ENCODE results near the gene GRAMD1B. TPM values are rescaled to one million over a fixed set of nuclear protein-coding genes. Genes with fewer than 3 reads are reported as not detected.

Gene GRAMD1B
- total RNA-seq, 1 donor from 2014 or later: 2.0 TPM

GRCh38 chr11:123588117-123588863, 158.2 kb downstream of the GRAMD1B start:
- peak; percentile 10 for DNase-seq (ENCODE audit: low read depth)

GRCh38 chr11:123588864-123589262, 158.8 kb downstream of the GRAMD1B start:
- DNase-seq (ENCODE audit: low read depth): no peak

- peak; percentile 79 for DNase-seq (ENCODE audit: low read depth)
These were observed 160.3 kb downstream of the GRAMD1B start for GRCh38 chr11:123590296-123590912.

- no peak for DNase-seq (ENCODE audit: low read depth)
These were observed 163.5 kb downstream of the GRAMD1B start for GRCh38 chr11:123593570-123593969.

- no peak for DNase-seq (ENCODE audit: low read depth)
These were observed 164.3 kb downstream of the GRAMD1B start for GRCh38 chr11:123594188-123594901.

GRCh38 chr11:123594921-123595320, 164.9 kb downstream of the GRAMD1B start:
- DNase-seq (ENCODE audit: low read depth): no peak

GRCh38 chr11:123597859-123598258, 167.8 kb downstream of the GRAMD1B start:
- no peak for DNase-seq (ENCODE audit: low read depth)

- DNase-seq (ENCODE audit: low read depth): peak; percentile 5
These were observed 171.1 kb downstream of the GRAMD1B start for GRCh38 chr11:123601136-123601535.

GRCh38 chr11:123601743-123602142, 171.7 kb downstream of the GRAMD1B start:
- DNase-seq (ENCODE audit: low read depth): no peak

- DNase-seq (ENCODE audit: low read depth): no peak
These were observed 173.6 kb downstream of the GRAMD1B start for GRCh38 chr11:123603666-123604065.

- DNase-seq (ENCODE audit: low read depth): no peak
These were observed 177.7 kb downstream of the GRAMD1B start for GRCh38 chr11:123607781-123608180.

GRCh38 chr11:123608371-123608770, 178.3 kb downstream of the GRAMD1B start:
- no peak for DNase-seq (ENCODE audit: low read depth)

- DNase-seq (ENCODE audit: low read depth): no peak
These were observed 178.9 kb downstream of the GRAMD1B start for GRCh38 chr11:123608945-123609344.

- DNase-seq (ENCODE audit: low read depth): no peak
These were observed 181.6 kb downstream of the GRAMD1B start for GRCh38 chr11:123611698-123612097.

- no peak for DNase-seq (ENCODE audit: low read depth)
These were observed 186.6 kb downstream of the GRAMD1B start for GRCh38 chr11:123616505-123617198.

- no peak for DNase-seq (ENCODE audit: low read depth)
These were observed 192.5 kb downstream of the GRAMD1B start for GRCh38 chr11:123622576-123622975.

- DNase-seq (ENCODE audit: low read depth): no peak
These were observed 194.9 kb downstream of the GRAMD1B start for GRCh38 chr11:123624974-123625373.

GRCh38 chr11:123628936-123629683, 199.0 kb downstream of the GRAMD1B start:
- no peak for DNase-seq (ENCODE audit: low read depth)

GRCh38 chr11:123630126-123630608, 200.1 kb downstream of the GRAMD1B start:
- DNase-seq (ENCODE audit: low read depth): no peak

- no peak for DNase-seq (ENCODE audit: low read depth)
These were observed 210.0 kb downstream of the GRAMD1B start for GRCh38 chr11:123640029-123640428.
